Dermis blood vessel endothelial cell (primary cell): Measurements from ENCODE around the gene JAK1. TPM values are rescaled to one million over a fixed set of nuclear protein-coding genes. Genes with fewer than 3 reads are reported as not detected.
"Not testable (repeated sequence)": the region's sequence is repeated elsewhere in the genome, so short reads cannot be mapped to it uniquely, and the experiment has no call there.

Source experiments
- DNase-seq: peaks from one replicate; pipeline ENCODE4 v3.0.0; 2010
- total RNA-seq: library from RNA; depleted of rRNA; stranded (reverse); fragments of >200 nt; gene quantifications from 2 replicates; pipeline ENCODE4 v1.2.3, GENCODE V29; 2014

JAK1 gene
- total RNA-seq, 1 donor from 2014 or later = 254 TPM

- DNase-seq = no peak
Observed at GRCh38 chr1:64829411-64830029, 136.8 kb downstream of the JAK1 start.

GRCh38 chr1:64828829-64829228, 137.5 kb downstream of the JAK1 start:
- DNase-seq = peak; percentile 29

- no peak for DNase-seq
Observed at GRCh38 chr1:64826991-64827390, 139.4 kb downstream of the JAK1 start.

- DNase-seq = peak; percentile 87
Observed at GRCh38 chr1:64823691-64824476, 142.5 kb downstream of the JAK1 start.

- DNase-seq = no peak
Observed at GRCh38 chr1:64822621-64823020, 143.7 kb downstream of the JAK1 start.

GRCh38 chr1:64820572-64820971, 145.8 kb downstream of the JAK1 start:
- not testable (repeated sequence) for DNase-seq

GRCh38 chr1:64817364-64817763, 149.0 kb downstream of the JAK1 start:
- not testable (repeated sequence) for DNase-seq

- no peak for DNase-seq
Observed at GRCh38 chr1:64814427-64814826, 151.9 kb downstream of the JAK1 start.

- DNase-seq = no peak
Observed at GRCh38 chr1:64811131-64811530, 155.2 kb downstream of the JAK1 start.

- DNase-seq = no peak
Observed at GRCh38 chr1:64810001-64810400, 156.3 kb downstream of the JAK1 start.

- no peak for DNase-seq
Observed at GRCh38 chr1:64809309-64809708, 157.0 kb downstream of the JAK1 start.

GRCh38 chr1:64801851-64802523, 164.4 kb downstream of the JAK1 start:
- DNase-seq = no peak

- no peak for DNase-seq
Observed at GRCh38 chr1:64798872-64799271, 167.5 kb downstream of the JAK1 start.

- DNase-seq = no peak
Observed at GRCh38 chr1:64790832-64791487, 175.4 kb downstream of the JAK1 start.

Other genes with a start within 250 kb of the JAK1 start
- gene RAVER2, start 221.5 kb downstream of the JAK1 start, total RNA-seq = 7.5 and 9.2 TPM in 2 replicates
- gene AK4, start 181.7 kb upstream of the JAK1 start, total RNA-seq = 21.1 and 23.1 TPM in 2 replicates